ENCODE results near the gene TCF12. TPM values are rescaled to one million over a fixed set of nuclear protein-coding genes. Genes with fewer than 3 reads are reported as not detected.
A peak's percentile ranks its signal among the peaks of the same experiment; 100 is the strongest.

Gene TCF12
- total and polyA plus RNA-seq, 2 of the 8 experiments (the other 6 are each of a cell fraction or from before 2014, with no cell fraction given), result 85.8 to 101 TPM

DNA sequence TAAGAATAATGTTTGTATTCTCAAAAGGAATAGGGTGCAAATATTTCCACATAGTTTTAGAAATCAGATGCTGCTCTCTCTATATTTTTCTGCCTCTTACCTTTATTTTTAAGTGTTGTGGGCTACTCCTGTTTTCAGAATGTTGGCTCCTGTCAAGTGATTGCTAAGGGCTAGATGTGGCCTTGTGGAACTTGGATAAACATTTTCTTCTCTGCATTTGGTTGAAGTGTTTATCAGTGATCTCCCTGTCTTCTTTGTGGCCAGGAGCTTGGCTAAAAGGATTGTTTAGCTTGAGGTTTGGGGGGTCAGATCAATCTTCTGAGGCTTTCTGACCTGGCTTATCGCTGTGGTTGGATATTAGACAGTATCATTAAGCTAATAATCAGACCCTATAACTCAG, 112.6 kb downstream of the TCF12 start:
- H3K4me3 ChIP-seq (ENCODE audit: extremely low read depth in 1 of 4, insufficient read depth in 2 of 4, low read depth in 3 of 4, low read length in 4 of 4), result no peak overlapping the region
- no peaks in the 10 kb centered on the region for H3K23me2 ChIP-seq (ENCODE audit: low read depth, low read length)
- H3K79me1 ChIP-seq (ENCODE audit: low read depth, low read length), result peaks cover 5% of the 10 kb centered on the region
- H2BK12ac ChIP-seq (ENCODE audit: low read depth, low read length), result no peak overlapping the region
- peaks cover 4 to 11% of the 10 kb centered on the region in 2 experiments for H4K20me1 ChIP-seq (replicated peaks in 1 of 2; ENCODE audit: control insufficient read depth in 1 of 2, insufficient read depth in 2 of 2, low read length in 2 of 2)
- no peak overlapping the region for H2BK5ac ChIP-seq (ENCODE audit: low read depth, low read length)
- H3K18ac ChIP-seq (ENCODE audit: extremely low read depth, low read length), result no peak overlapping the region
- WGBS, 2 experiments (ENCODE audit: extremely low coverage in 1 of 2, insufficient coverage in 1 of 2, insufficient read length in 1 of 2, insufficient replicate concordance in 2 of 2, low coverage in 1 of 2, low lambda C conversion rate in 2 of 2, missing lambda C conversion rate in 1 of 2), result 79% methylated on average over 1 of the region's 1 CpG; no CpG with 5 or more reads in 1 of the 2 experiments
- H2BK20ac ChIP-seq (ENCODE audit: low read length), result no peak overlapping the region
- H3K27me3 ChIP-seq (replicated peaks in 1 of 4; ENCODE audit: control insufficient read depth in 3 of 4, extremely low read depth in 1 of 4, insufficient read depth in 3 of 4, low read length in 3 of 4), result no peaks in the 10 kb centered on the region
- no peak overlapping the region for H3K27ac ChIP-seq (ENCODE audit: low read depth, low read length)
- TF ChIP-seq TAF7 (optimal IDR thresholded peaks at IDR 0.05; ENCODE audit: borderline replicate concordance, low read depth, low read length) (no peak), KDM1A (IDR thresholded peaks at IDR 0.05; ENCODE audit: borderline replicate concordance, low read length) (no peak), BCL11A (IDR thresholded peaks at IDR 0.05; ENCODE audit: low read depth in 2 of 2, low read length in 2 of 2) (no peak)
- peaks cover 0 to 14% (median 8%) of the 10 kb centered on the region in 4 experiments; a peak in 5 of 7 replicates for H3K4me1 ChIP-seq (replicated peaks in 1 of 4; ENCODE audit: control insufficient read depth in 3 of 4, insufficient read depth in 4 of 4, low read length in 3 of 4)
- no peak overlapping the region for H3K14ac ChIP-seq (ENCODE audit: insufficient read length)
- no peak for FAIRE-seq
- H4K5ac ChIP-seq (ENCODE audit: insufficient read length, low read depth, low read length), result no peak overlapping the region
- H3K4me2 ChIP-seq (ENCODE audit: insufficient read depth in 1 of 2, low read depth in 2 of 2, low read length in 2 of 2), result peak overlapping the region in 1 of 2 experiments; percentile 22; a peak in 1 of 4 replicates
- POLR2A ChIA-PET (ENCODE audit: partially characterized antibody), result interaction anchor here (0.7 to 1.0 kb wide), 2 partner anchors 10 to 112 kb away, joined by 3 read pairs; no protein-coding TSS in a partner anchor
- no peak overlapping the region for H3K4ac ChIP-seq (replicated peaks; ENCODE audit: insufficient read length, low read depth, low read length)
- no peak overlapping the region for H3K9ac ChIP-seq (replicated peaks in 1 of 4; ENCODE audit: extremely low read depth in 1 of 4, low read depth in 3 of 4, low read length in 3 of 4)
- no peak overlapping the region for H3K56ac ChIP-seq (replicated peaks; ENCODE audit: insufficient read length, low read depth, low read length)
- no peak overlapping the region for H2BK120ac ChIP-seq (replicated peaks; ENCODE audit: low read depth, low read length)
- no peaks in the 10 kb centered on the region for H3K9me3 ChIP-seq (ENCODE audit: insufficient read depth in 2 of 2, low read depth in 1 of 2, low read length in 1 of 2)
- no peaks in the 10 kb centered on the region for H3K36me3 ChIP-seq (ENCODE audit: control insufficient read depth in 2 of 4, insufficient read depth in 4 of 4, low read length in 3 of 4)
- no peak overlapping the region for H2BK15ac ChIP-seq (ENCODE audit: low read length)
- no peak for DNase-seq (ENCODE audit: low read depth in 1 of 2, low spot score in 2 of 2)
- H4K8ac ChIP-seq (ENCODE audit: extremely low read depth, insufficient read depth, low read length), result no peak overlapping the region
- no peak overlapping the region for H2AK5ac ChIP-seq (ENCODE audit: low read depth, low read length)
- no peak overlapping the region for H3K23ac ChIP-seq (ENCODE audit: insufficient read length)
- CTCF ChIA-PET (ENCODE audit: partially characterized antibody), result interaction anchor here (0.6 to 1.0 kb wide), 2 partner anchors 10 to 122 kb away, joined by 3 read pairs; no protein-coding TSS in a partner anchor
- no peak overlapping the region for H4K91ac ChIP-seq (replicated peaks; ENCODE audit: insufficient read length, low read length)
- no peak overlapping the region for H2AFZ ChIP-seq (ENCODE audit: low read length)
- peaks cover 0 to 99% of the 10 kb centered on the region in 2 experiments; a peak in 3 of 4 replicates for H3K79me2 ChIP-seq (ENCODE audit: control insufficient read depth in 1 of 2, insufficient read depth in 2 of 2, low read length in 2 of 2)
